Measurements from ENCODE around the gene OR8A1.

OR8A1 gene

GRCh38 chr11:124610295-124610694, 40.5 kb downstream of the OR8A1 start:
- Histone ChIP-seq H3K4me1 (ENCODE audit: insufficient read depth, low read length) (no peaks in the 10 kb centered on the region), H3K9ac (ENCODE audit: low read depth, low read length) (no peak overlapping the region), H3K9me3 (ENCODE audit: control insufficient read depth, insufficient read depth, low read length) (no peaks in the 10 kb centered on the region), H3K36me3 (ENCODE audit: insufficient read depth, low read length) (no peaks in the 10 kb centered on the region)

- Histone ChIP-seq H3K9me3 (ENCODE audit: control insufficient read depth, insufficient read depth, low read length) (no peaks in the 10 kb centered on the region), H3K9ac (ENCODE audit: low read depth, low read length) (no peak within 1 kb of the TSS), H3K4me1 (ENCODE audit: insufficient read depth, low read length) (no peaks in the 10 kb centered on the region), H3K36me3 (ENCODE audit: insufficient read depth, low read length) (no peaks in the 10 kb centered on the region)
Measured at GRCh38 chr11:124611064-124611463, 41.3 kb downstream of the OR8A1 start, which contains the start of gene PANX3. PANX3 (plus strand) TSS chr11:124611428; CDS start chr11:124611557, 129 bp downstream.

- Histone ChIP-seq H3K9ac (ENCODE audit: low read depth, low read length) (no peak overlapping the region), H3K4me1 (ENCODE audit: insufficient read depth, low read length) (no peaks in the 10 kb centered on the region), H3K9me3 (ENCODE audit: control insufficient read depth, insufficient read depth, low read length) (no peaks in the 10 kb centered on the region), H3K36me3 (ENCODE audit: insufficient read depth, low read length) (no peaks in the 10 kb centered on the region)
Measured at GRCh38 chr11:124612045-124612444, 42.2 kb downstream of the OR8A1 start.

DNA sequence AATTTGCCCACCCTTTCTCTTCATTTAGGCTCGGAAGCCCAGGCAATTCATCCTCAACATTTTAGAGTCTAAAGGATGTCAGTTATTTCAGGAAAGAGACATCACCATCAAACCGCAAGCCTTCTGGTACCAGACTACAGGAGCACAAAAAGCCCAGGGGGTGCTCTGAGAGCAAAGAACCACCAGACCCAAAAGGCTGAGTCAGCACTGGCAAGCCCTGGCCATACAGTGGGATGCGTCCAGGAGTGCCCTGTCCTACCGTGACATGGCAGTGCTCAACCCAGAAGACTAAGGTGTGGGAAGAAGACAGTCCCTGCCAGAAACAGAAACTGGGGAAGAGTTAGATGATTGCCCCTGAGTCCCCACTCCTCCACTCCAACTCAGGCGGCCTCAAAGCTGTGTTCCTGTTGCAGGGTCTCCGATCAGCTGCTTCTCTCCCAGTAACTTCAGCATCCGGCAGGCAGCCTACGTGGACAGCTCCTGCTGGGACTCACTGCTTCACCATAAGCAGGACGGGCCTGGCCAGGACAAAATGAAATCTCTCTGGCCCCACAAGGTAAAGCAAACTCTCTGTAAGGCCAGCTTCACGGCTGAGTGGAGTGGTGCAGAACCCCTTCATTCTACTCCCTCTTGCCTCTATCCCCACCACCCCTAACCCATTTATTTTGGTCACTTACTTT, 42.9 kb downstream of the OR8A1 start:
- Histone ChIP-seq H3K36me3 (ENCODE audit: insufficient read depth, low read length) (no peaks in the 10 kb centered on the region), H3K9me3 (ENCODE audit: control insufficient read depth, insufficient read depth, low read length) (no peaks in the 10 kb centered on the region), H3K9ac (ENCODE audit: low read depth, low read length) (no peak overlapping the region), H3K4me1 (ENCODE audit: insufficient read depth, low read length) (no peaks in the 10 kb centered on the region)

- no peaks in the 10 kb centered on the region for H3K36me3 ChIP-seq (ENCODE audit: insufficient read depth, low read length)
- H3K9ac ChIP-seq (ENCODE audit: low read depth, low read length): no peak overlapping the region
- no peaks in the 10 kb centered on the region for H3K9me3 ChIP-seq (ENCODE audit: control insufficient read depth, insufficient read depth, low read length)
- peaks cover 1% of the 10 kb centered on the region; the same call in 1 of the 2 replicates for H3K4me1 ChIP-seq (ENCODE audit: insufficient read depth, low read length)
Measured at GRCh38 chr11:124618863-124619262, 49.1 kb downstream of the OR8A1 start.
